GM10248 (cell line): ENCODE measurements around the gene PHETA1.

Experiments
- CTCF ChIA-PET: fragments of 300-600 bp; sonication (Branson Sonifier 250); formaldehyde crosslinking; extraction: SDS; loops from one replicate; lab custom pipeline; 2021; ENCODE audit warnings: antibody characterized with exemption; lab: Yijun Ruan, JAX
- POLR2A ChIA-PET: fragments of 350-650 bp; sonication (Branson Sonifier 250); formaldehyde crosslinking; extraction: SDS; loops from one replicate; lab custom pipeline; 2020; ENCODE audit warnings: antibody characterized with exemption; lab: Yijun Ruan, JAX
- DNase-seq: peaks from one replicate; pipeline ENCODE4 v3.0.0; 2012; ENCODE audit errors: extremely low spot score
- TF ChIP-seq, protein P1 (sequence below): IDR thresholded peaks from 2 replicates; pipeline ENCODE4 v1.5.1; 2012; ENCODE audit warnings: mild to moderate bottlenecking, low read depth; ENCODE audit errors: extremely low read depth, missing control alignments, control extremely low read depth

PHETA1 gene

GRCh38 chr12:111355201-111355925 is 13.5 kb downstream of the PHETA1 start:
- DNase-seq, result no peak
- TF ChIP-seq, protein P1, sequence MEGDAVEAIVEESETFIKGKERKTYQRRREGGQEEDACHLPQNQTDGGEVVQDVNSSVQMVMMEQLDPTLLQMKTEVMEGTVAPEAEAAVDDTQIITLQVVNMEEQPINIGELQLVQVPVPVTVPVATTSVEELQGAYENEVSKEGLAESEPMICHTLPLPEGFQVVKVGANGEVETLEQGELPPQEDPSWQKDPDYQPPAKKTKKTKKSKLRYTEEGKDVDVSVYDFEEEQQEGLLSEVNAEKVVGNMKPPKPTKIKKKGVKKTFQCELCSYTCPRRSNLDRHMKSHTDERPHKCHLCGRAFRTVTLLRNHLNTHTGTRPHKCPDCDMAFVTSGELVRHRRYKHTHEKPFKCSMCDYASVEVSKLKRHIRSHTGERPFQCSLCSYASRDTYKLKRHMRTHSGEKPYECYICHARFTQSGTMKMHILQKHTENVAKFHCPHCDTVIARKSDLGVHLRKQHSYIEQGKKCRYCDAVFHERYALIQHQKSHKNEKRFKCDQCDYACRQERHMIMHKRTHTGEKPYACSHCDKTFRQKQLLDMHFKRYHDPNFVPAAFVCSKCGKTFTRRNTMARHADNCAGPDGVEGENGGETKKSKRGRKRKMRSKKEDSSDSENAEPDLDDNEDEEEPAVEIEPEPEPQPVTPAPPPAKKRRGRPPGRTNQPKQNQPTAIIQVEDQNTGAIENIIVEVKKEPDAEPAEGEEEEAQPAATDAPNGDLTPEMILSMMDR, result no peak
- ChIA-PET POLR2A (no interaction called here), CTCF (interaction anchor here (0.9 to 1.3 kb wide), 3 partner anchors 12 to 96 kb away, joined by 3 to 4 read pairs (median 3); no protein-coding TSS in a partner anchor)

GRCh38 chr12:111354511-111354910 is 14.4 kb downstream of the PHETA1 start:
- POLR2A ChIA-PET, result no interaction called here
- no peak for DNase-seq
- CTCF ChIA-PET, result interaction anchor here (1.4 to 1.6 kb wide), 2 partner anchors 13 to 23 kb away, joined by 4 to 5 read pairs; no protein-coding TSS in a partner anchor
- TF ChIP-seq, protein P1, result no peak

- POLR2A ChIA-PET, result no interaction called here
- TF ChIP-seq, protein P1, result no peak
- CTCF ChIA-PET, result interaction anchor here (1.4 to 1.6 kb wide), 2 partner anchors 14 to 23 kb away, joined by 4 to 5 read pairs; no protein-coding TSS in a partner anchor
These were observed 15.1 kb downstream of the PHETA1 start for GRCh38 chr12:111353603-111354295.

GRCh38 chr12:111353026-111353425 is 15.9 kb downstream of the PHETA1 start:
- POLR2A ChIA-PET, result no interaction called here
- no peak for DNase-seq
- CTCF ChIA-PET, result interaction anchor here (1.4 to 1.6 kb wide), 2 partner anchors 15 to 22 kb away, joined by 4 to 5 read pairs; no protein-coding TSS in a partner anchor
- TF ChIP-seq, protein P1, result no peak

More at GRCh38 chr12:111353603-111354295, 15.1 kb downstream of the PHETA1 start:
- no peak for DNase-seq

DNA sequence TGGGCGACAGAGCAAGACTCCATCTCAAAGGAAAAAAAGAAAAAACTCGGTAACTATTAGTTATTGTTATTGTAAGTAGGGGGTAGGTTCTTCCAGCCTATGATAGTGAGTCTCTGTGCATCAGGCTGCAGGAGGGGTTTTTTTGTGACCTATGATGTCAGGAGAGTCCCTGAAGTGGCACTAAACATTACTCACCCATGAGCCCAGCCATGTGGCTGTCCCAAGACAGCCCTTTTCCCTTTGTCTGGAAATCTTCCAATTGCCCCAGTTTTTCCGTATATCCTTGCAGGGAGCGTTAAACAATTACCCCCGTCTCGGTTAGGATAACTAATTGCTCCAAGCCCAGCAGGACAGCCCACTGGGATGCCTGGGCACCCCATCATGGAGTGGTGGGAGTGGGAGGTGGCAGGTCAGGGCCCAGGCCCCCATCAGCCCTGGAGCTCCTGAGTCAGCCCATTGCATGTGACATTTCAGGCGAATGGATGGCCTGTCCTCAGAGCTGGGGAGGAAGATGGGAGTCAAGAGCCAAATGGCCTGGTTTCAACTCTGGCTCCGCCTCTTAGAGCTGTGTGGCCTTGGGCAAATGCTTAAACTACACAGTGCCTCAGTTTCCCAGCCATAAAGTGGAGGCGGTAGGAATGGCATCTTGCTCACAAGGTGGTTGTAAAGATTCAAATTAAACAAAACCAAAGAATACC is 16.4 kb downstream of the PHETA1 start:
- DNase-seq, result no peak
- POLR2A ChIA-PET, result no interaction called here
- CTCF ChIA-PET, result interaction anchor here (1.2 to 1.6 kb wide), 2 partner anchors 15 to 99 kb away, joined by 3 to 5 read pairs; no protein-coding TSS in a partner anchor
- TF ChIP-seq, protein P1, result no peak

- TF ChIP-seq, protein P1, result no peak
- CTCF ChIA-PET, result interaction anchor here (1.2 kb wide), 2 partner anchors 38 to 101 kb away, joined by 3 read pairs; no protein-coding TSS in a partner anchor
- POLR2A ChIA-PET, result no interaction called here
- DNase-seq, result no peak
These were observed 17.9 kb downstream of the PHETA1 start for GRCh38 chr12:111351026-111351425.
